Nephron (organoid): Measurements from ENCODE around the gene DGKQ.

Experiments
- H3K27ac Mint-ChIP-seq, 3 experiments: 2 replicates each; pipeline ENCODE4 v1.8.0; 2020; ENCODE audit warnings: mixed read lengths in 3 of 3, mild to moderate bottlenecking in 2 of 3, moderate library complexity in 1 of 3
- H3K27me3 Mint-ChIP-seq: 2 replicates; pipeline ENCODE4 v1.8.0; 2021; ENCODE audit warnings: low read depth, mild to moderate bottlenecking, moderate library complexity, mixed read lengths
- H3K36me3 Mint-ChIP-seq: 2 replicates; pipeline ENCODE4 v1.8.0; 2020; ENCODE audit warnings: low read depth, mixed read lengths
- H3K4me1 Mint-ChIP-seq: 2 replicates; pipeline ENCODE4 v1.8.0; 2020; ENCODE audit warnings: mixed read lengths
- H3K4me3 Mint-ChIP-seq, 3 experiments: 2 replicates each; pipeline ENCODE4 v1.8.0; 2020; ENCODE audit warnings: mild to moderate bottlenecking in 3 of 3, mixed read lengths in 3 of 3, moderate library complexity in 2 of 3
- H3K9me3 Mint-ChIP-seq: 2 replicates; pipeline ENCODE4 v1.8.0; 2020; ENCODE audit warnings: mixed read lengths
- CTCF ChIP-seq, 3 experiments: fragments of 200-600 bp; sonication (generic); IDR thresholded peaks; one replicate each; pipeline ENCODE4 v1.5.0; 2021; ENCODE audit warnings: antibody characterized with exemption in 3 of 3; ENCODE audit not compliant: unreplicated experiment in 3 of 3

Gene DGKQ

DNA sequence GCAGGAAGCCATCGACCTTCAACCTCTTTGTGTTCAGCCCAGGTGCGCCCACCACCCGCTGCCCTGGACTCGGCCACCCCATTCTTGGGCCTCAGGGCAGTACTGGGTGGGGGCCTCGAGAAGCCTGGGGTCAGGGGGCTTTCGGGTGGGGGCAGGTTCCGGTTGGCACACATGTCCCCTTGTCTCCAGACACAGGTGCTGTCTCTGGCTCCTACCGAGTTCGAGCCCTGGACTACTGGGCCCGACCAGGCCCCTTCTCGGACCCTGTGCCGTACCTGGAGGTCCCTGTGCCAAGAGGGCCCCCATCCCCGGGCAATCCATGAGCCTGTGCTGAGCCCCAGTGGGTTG lies 30.7 kb upstream of the DGKQ start:
- H3K27ac Mint-ChIP-seq: no peak overlapping the region
- H3K4me3 Mint-ChIP-seq: no peak overlapping the region
- H3K4me1 Mint-ChIP-seq: peaks cover 13% of the 10 kb centered on the region
- H3K36me3 Mint-ChIP-seq: no peaks in the 10 kb centered on the region
- peaks cover 83% of the 10 kb centered on the region for H3K27me3 Mint-ChIP-seq
- no peak for TF ChIP-seq CTCF (IDR thresholded peaks at IDR 0.05; ENCODE audit: unreplicated experiment in 3 of 3)
- H3K9me3 Mint-ChIP-seq: peaks cover 6% of the 10 kb centered on the region

- H3K36me3 Mint-ChIP-seq: no peaks in the 10 kb centered on the region
- no peak for TF ChIP-seq CTCF (IDR thresholded peaks at IDR 0.05; ENCODE audit: unreplicated experiment in 3 of 3)
- H3K27me3 Mint-ChIP-seq: peaks cover 83% of the 10 kb centered on the region
- H3K9me3 Mint-ChIP-seq: peaks cover 6% of the 10 kb centered on the region
- no peak overlapping the region for H3K27ac Mint-ChIP-seq
- H3K4me3 Mint-ChIP-seq: no peak overlapping the region
- H3K4me1 Mint-ChIP-seq: peaks cover 7% of the 10 kb centered on the region
Measured at GRCh38 chr4:1003271-1004070, 30.1 kb upstream of the DGKQ start.

GRCh38 chr4:1002631-1003251 lies 29.4 kb upstream of the DGKQ start:
- Mint-ChIP-seq H3K27ac (no peak overlapping the region), H3K4me3 (no peak overlapping the region), H3K27me3 (peaks cover 83% of the 10 kb centered on the region), H3K36me3 (no peaks in the 10 kb centered on the region), H3K4me1 (peaks cover 5% of the 10 kb centered on the region), H3K9me3 (peaks cover 6% of the 10 kb centered on the region)
- TF ChIP-seq CTCF (IDR thresholded peaks at IDR 0.05; ENCODE audit: unreplicated experiment in 3 of 3): no peak

GRCh38 chr4:1002131-1002630 lies 28.8 kb upstream of the DGKQ start:
- H3K4me1 Mint-ChIP-seq: peaks cover 5% of the 10 kb centered on the region
- H3K27ac Mint-ChIP-seq: no peak overlapping the region
- no peak for TF ChIP-seq CTCF (IDR thresholded peaks at IDR 0.05; ENCODE audit: unreplicated experiment in 3 of 3)
- peaks cover 4% of the 10 kb centered on the region for H3K9me3 Mint-ChIP-seq
- no peak overlapping the region for H3K4me3 Mint-ChIP-seq
- no peaks in the 10 kb centered on the region for H3K36me3 Mint-ChIP-seq
- peaks cover 79% of the 10 kb centered on the region for H3K27me3 Mint-ChIP-seq

- H3K4me3 Mint-ChIP-seq: no peak overlapping the region
- no peak overlapping the region for H3K27ac Mint-ChIP-seq
- no peaks in the 10 kb centered on the region for H3K36me3 Mint-ChIP-seq
- peaks cover 5% of the 10 kb centered on the region for H3K4me1 Mint-ChIP-seq
- TF ChIP-seq CTCF (IDR thresholded peaks at IDR 0.05; ENCODE audit: unreplicated experiment in 3 of 3): no peak
- H3K27me3 Mint-ChIP-seq: peaks cover 79% of the 10 kb centered on the region
- H3K9me3 Mint-ChIP-seq: no peaks in the 10 kb centered on the region
Measured at GRCh38 chr4:1001561-1002130, 28.3 kb upstream of the DGKQ start.
